ENCODE results near the gene ISY1.
"Not testable (repeated sequence)": the region's sequence is repeated elsewhere in the genome, so short reads cannot be mapped to it uniquely, and the experiment has no call there.

The ISY1 gene

GRCh38 chr3:129166579-129167332, 5.9 kb upstream of the ISY1 start:
- Histone ChIP-seq H2BK120ac (ENCODE audit: insufficient read depth, low read length, poor library complexity) (no peak overlapping the region), H3K4ac (ENCODE audit: low read depth, low read length) (no peak overlapping the region), H4K8ac (ENCODE audit: low read depth, low read length) (no peak overlapping the region), H3K79me1 (ENCODE audit: low read length) (no peaks in the 10 kb centered on the region), H4K91ac (ENCODE audit: low read depth, low read length) (no peak overlapping the region), H3K27me3 (ENCODE audit: insufficient read depth, low read length) (no peaks in the 10 kb centered on the region), H2AK5ac (ENCODE audit: low read length) (no peak overlapping the region), H3K23ac (ENCODE audit: low read length) (no peak overlapping the region), H3K9ac (ENCODE audit: low read length) (no peak overlapping the region), H3K4me2 (ENCODE audit: low read length) (no peak overlapping the region), H3K79me2 (ENCODE audit: control insufficient read depth, insufficient read depth, low read length, poor library complexity) (peaks cover 2% of the 10 kb centered on the region), H3K18ac (ENCODE audit: low read length) (no peak overlapping the region), H4K12ac (ENCODE audit: low read depth, low read length) (no peak overlapping the region), H3K36me3 (ENCODE audit: control insufficient read depth in 1 of 2, insufficient read depth in 2 of 2, low read length in 2 of 2) (peaks cover 30 to 38% of the 10 kb centered on the region in 2 experiments), H3K4me3 (ENCODE audit: low read depth, low read length) (no peak overlapping the region), H3K4me1 (ENCODE audit: control insufficient read depth in 1 of 2, insufficient read depth in 2 of 2, low read length in 2 of 2) (peaks cover 4 to 5% of the 10 kb centered on the region in 2 experiments), H2BK12ac (ENCODE audit: low read length) (no peak overlapping the region), H2AFZ (ENCODE audit: insufficient read depth, low read length, poor library complexity) (no peak overlapping the region), H3K9me3 (ENCODE audit: insufficient read depth, low read depth, low read length) (no peaks in the 10 kb centered on the region), H3K27ac (ENCODE audit: low read depth, low read length) (no peak overlapping the region), H3K14ac (ENCODE audit: low read length) (no peak overlapping the region), H2BK5ac (ENCODE audit: low read depth, low read length, poor library complexity) (no peak overlapping the region)
- no peak for DNase-seq
- no CpG with 5 or more reads among the region's 15 CpGs for WGBS (ENCODE audit: extremely low coverage, insufficient coverage, insufficient read length)

GRCh38 chr3:129165594-129165993, 4.7 kb upstream of the ISY1 start:
- H3K23ac ChIP-seq (ENCODE audit: low read length); H4K91ac ChIP-seq (ENCODE audit: low read depth, low read length); H3K4me2 ChIP-seq (ENCODE audit: low read length); H3K27ac ChIP-seq (ENCODE audit: low read depth, low read length); H3K79me1 ChIP-seq (ENCODE audit: low read length); DNase-seq; H2BK12ac ChIP-seq (ENCODE audit: low read length); H2AK5ac ChIP-seq (ENCODE audit: low read length); H3K79me2 ChIP-seq (ENCODE audit: control insufficient read depth, insufficient read depth, low read length, poor library complexity); H2BK120ac ChIP-seq (ENCODE audit: insufficient read depth, low read length, poor library complexity); H2AFZ ChIP-seq (ENCODE audit: insufficient read depth, low read length, poor library complexity); H3K14ac ChIP-seq (ENCODE audit: low read length); H3K4ac ChIP-seq (ENCODE audit: low read depth, low read length); H4K8ac ChIP-seq (ENCODE audit: low read depth, low read length); H4K12ac ChIP-seq (ENCODE audit: low read depth, low read length); H3K4me3 ChIP-seq (ENCODE audit: low read depth, low read length); H2BK5ac ChIP-seq (ENCODE audit: low read depth, low read length, poor library complexity); H3K4me1 ChIP-seq (ENCODE audit: control insufficient read depth in 1 of 2, insufficient read depth in 2 of 2, low read length in 2 of 2); H3K9me3 ChIP-seq (ENCODE audit: insufficient read depth, low read depth, low read length); H3K27me3 ChIP-seq (ENCODE audit: insufficient read depth, low read length); H3K18ac ChIP-seq (ENCODE audit: low read length); H3K9ac ChIP-seq (ENCODE audit: low read length): not testable (repeated sequence)
- H3K36me3 ChIP-seq (ENCODE audit: control insufficient read depth in 1 of 2, insufficient read depth in 2 of 2, low read length in 2 of 2): peaks cover 23 to 30% of the 10 kb centered on the region in 2 experiments
- no CpG with 5 or more reads among the region's 8 CpGs for WGBS (ENCODE audit: extremely low coverage, insufficient coverage, insufficient read length)

GRCh38 chr3:129164500-129164899, 3.6 kb upstream of the ISY1 start:
- Histone ChIP-seq H3K79me1 (ENCODE audit: low read length) (peaks cover 5% of the 10 kb centered on the region), H2BK120ac (ENCODE audit: insufficient read depth, low read length, poor library complexity) (no peak overlapping the region), H4K91ac (ENCODE audit: low read depth, low read length) (no peak overlapping the region), H3K9ac (ENCODE audit: low read length) (no peak overlapping the region), H3K4ac (ENCODE audit: low read depth, low read length) (no peak overlapping the region), H3K14ac (ENCODE audit: low read length) (no peak overlapping the region), H3K9me3 (ENCODE audit: insufficient read depth, low read depth, low read length) (no peaks in the 10 kb centered on the region), H2BK12ac (ENCODE audit: low read length) (no peak overlapping the region), H3K36me3 (ENCODE audit: control insufficient read depth in 1 of 2, insufficient read depth in 2 of 2, low read length in 2 of 2) (peaks cover 19 to 22% of the 10 kb centered on the region in 2 experiments), H3K79me2 (ENCODE audit: control insufficient read depth, insufficient read depth, low read length, poor library complexity) (peaks cover 2% of the 10 kb centered on the region), H3K23ac (ENCODE audit: low read length) (no peak overlapping the region), H3K27me3 (ENCODE audit: insufficient read depth, low read length) (no peaks in the 10 kb centered on the region), H3K4me2 (ENCODE audit: low read length) (no peak overlapping the region), H2AFZ (ENCODE audit: insufficient read depth, low read length, poor library complexity) (no peak overlapping the region), H4K12ac (ENCODE audit: low read depth, low read length) (no peak overlapping the region), H3K4me1 (ENCODE audit: control insufficient read depth in 1 of 2, insufficient read depth in 2 of 2, low read length in 2 of 2) (peaks cover 5% of the 10 kb centered on the region in 2 experiments), H2BK5ac (ENCODE audit: low read depth, low read length, poor library complexity) (no peak overlapping the region), H3K4me3 (ENCODE audit: low read depth, low read length) (no peak overlapping the region), H3K18ac (ENCODE audit: low read length) (no peak overlapping the region), H2AK5ac (ENCODE audit: low read length) (no peak overlapping the region), H4K8ac (ENCODE audit: low read depth, low read length) (no peak overlapping the region), H3K27ac (ENCODE audit: low read depth, low read length) (no peak overlapping the region)
- WGBS (ENCODE audit: extremely low coverage, insufficient coverage, insufficient read length): no CpG with 5 or more reads among the region's 7 CpGs
- DNase-seq: no peak

- no peak overlapping the region for H2AK5ac ChIP-seq (ENCODE audit: low read length)
- no CpG with 5 or more reads among the region's 5 CpGs for WGBS (ENCODE audit: extremely low coverage, insufficient coverage, insufficient read length)
- H2AFZ ChIP-seq (ENCODE audit: insufficient read depth, low read length, poor library complexity): no peak overlapping the region
- no peak overlapping the region for H3K27ac ChIP-seq (ENCODE audit: low read depth, low read length)
- no peak overlapping the region for H3K14ac ChIP-seq (ENCODE audit: low read length)
- no peak overlapping the region for H2BK12ac ChIP-seq (ENCODE audit: low read length)
- H3K27me3 ChIP-seq (ENCODE audit: insufficient read depth, low read length): no peaks in the 10 kb centered on the region
- H3K4me3 ChIP-seq (ENCODE audit: low read depth, low read length): no peak overlapping the region
- peaks cover 5% of the 10 kb centered on the region in 2 experiments for H3K4me1 ChIP-seq (ENCODE audit: control insufficient read depth in 1 of 2, insufficient read depth in 2 of 2, low read length in 2 of 2)
- DNase-seq: no peak
- H3K79me2 ChIP-seq (ENCODE audit: control insufficient read depth, insufficient read depth, low read length, poor library complexity): peaks cover 2% of the 10 kb centered on the region
- no peak overlapping the region for H3K18ac ChIP-seq (ENCODE audit: low read length)
- H3K9ac ChIP-seq (ENCODE audit: low read length): no peak overlapping the region
- peaks cover 5% of the 10 kb centered on the region for H3K79me1 ChIP-seq (ENCODE audit: low read length)
- no peak overlapping the region for H3K23ac ChIP-seq (ENCODE audit: low read length)
- H3K9me3 ChIP-seq (ENCODE audit: insufficient read depth, low read depth, low read length): no peaks in the 10 kb centered on the region
- no peak overlapping the region for H2BK5ac ChIP-seq (ENCODE audit: low read depth, low read length, poor library complexity)
- H4K91ac ChIP-seq (ENCODE audit: low read depth, low read length): no peak overlapping the region
- H4K12ac ChIP-seq (ENCODE audit: low read depth, low read length): no peak overlapping the region
- H3K4ac ChIP-seq (ENCODE audit: low read depth, low read length): no peak overlapping the region
- H4K8ac ChIP-seq (ENCODE audit: low read depth, low read length): no peak overlapping the region
- peaks cover 19 to 22% of the 10 kb centered on the region in 2 experiments for H3K36me3 ChIP-seq (ENCODE audit: control insufficient read depth in 1 of 2, insufficient read depth in 2 of 2, low read length in 2 of 2)
- no peak overlapping the region for H3K4me2 ChIP-seq (ENCODE audit: low read length)
- H2BK120ac ChIP-seq (ENCODE audit: insufficient read depth, low read length, poor library complexity): no peak overlapping the region
Measured at GRCh38 chr3:129162729-129163579, 2.1 kb upstream of the ISY1 start.
